NCI-H345 (cell line): ENCODE data around the gene UCP1.

Experiments used
- DNase-seq: peaks from one replicate; lab custom pipeline; 2025; lab: John Stamatoyannopoulos, UW

UCP1 gene, protein sequence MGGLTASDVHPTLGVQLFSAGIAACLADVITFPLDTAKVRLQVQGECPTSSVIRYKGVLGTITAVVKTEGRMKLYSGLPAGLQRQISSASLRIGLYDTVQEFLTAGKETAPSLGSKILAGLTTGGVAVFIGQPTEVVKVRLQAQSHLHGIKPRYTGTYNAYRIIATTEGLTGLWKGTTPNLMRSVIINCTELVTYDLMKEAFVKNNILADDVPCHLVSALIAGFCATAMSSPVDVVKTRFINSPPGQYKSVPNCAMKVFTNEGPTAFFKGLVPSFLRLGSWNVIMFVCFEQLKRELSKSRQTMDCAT

DNA sequence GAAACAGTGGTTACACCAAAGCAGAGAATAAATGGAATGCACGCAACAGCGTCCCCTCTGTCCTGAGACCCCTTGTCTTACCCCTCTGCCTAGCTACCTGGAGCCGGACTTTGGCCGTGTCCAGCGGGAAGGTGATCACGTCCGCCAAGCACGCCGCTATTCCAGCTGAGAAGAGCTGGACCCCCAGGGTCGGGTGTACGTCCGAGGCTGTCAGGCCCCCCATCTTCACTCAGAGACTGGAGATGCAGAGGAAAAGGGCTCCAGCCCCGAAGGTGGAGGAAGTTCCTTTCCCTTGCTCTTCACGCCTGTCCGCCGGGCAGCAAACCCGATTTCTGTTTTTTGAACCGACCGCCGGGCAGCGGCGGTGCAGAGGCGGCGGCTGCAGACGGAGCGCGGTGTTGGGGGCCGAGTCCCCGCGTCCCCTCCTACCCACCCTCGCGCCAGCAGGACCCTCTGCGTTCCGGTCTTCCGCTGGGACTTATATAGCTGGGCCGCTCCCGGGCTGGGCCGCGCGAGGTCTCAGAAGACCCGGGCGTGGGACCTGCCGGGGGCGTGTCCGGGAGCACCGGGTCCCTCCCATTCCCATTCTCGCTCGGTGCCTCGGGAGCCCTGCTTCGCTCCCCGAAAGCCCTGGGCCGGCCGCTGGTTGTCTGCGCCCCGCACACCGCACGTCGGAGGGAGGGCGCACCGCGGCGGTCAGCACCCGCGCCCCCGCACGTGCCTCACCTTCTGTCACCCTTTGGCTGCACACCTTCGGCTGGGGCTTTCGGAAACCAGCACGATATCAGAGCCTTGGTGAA lies at the start of gene UCP1:
Gene UCP1 (minus strand): TSS at position 455 of the 800 bp plus-strand sequence. CDS start 232 bp downstream, at position 223.
- no peak for DNase-seq

DNA sequence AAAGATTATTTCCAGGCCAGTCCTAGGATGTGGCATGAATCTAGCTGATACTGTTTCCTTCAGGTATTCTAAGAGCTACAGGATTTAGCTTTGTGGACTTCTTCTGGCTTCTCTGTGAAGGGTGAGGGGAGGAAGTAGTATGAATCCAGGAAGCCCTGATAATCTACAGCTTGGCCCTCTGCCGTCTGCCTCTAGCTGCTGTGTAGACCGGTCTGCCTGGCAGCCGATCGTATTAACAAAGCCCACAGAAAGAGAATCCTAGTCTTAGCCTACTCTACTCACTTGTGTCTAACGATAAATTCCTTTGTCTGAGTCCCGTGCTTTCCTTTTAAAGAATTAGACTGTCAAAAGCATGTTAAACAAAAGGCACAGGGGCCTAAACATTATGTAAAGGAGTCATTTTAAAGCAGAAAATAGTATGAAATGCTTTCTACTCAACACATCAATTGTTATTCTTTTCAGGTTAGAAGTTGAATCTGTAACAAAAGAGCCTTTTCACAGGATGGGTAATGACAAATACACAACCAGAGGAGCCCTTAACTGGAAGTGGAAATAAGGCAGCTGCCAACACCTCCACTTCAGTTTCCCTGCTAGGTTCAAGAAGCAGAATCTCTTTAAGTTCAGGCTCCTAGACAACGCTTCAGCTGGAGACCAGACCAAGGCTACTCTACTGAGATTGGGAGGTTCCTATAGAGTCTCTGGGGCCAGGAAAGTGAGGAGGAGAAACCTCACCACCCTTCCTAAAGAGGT lies 48.9 kb upstream of the UCP1 start:
- DNase-seq = no peak

DNA sequence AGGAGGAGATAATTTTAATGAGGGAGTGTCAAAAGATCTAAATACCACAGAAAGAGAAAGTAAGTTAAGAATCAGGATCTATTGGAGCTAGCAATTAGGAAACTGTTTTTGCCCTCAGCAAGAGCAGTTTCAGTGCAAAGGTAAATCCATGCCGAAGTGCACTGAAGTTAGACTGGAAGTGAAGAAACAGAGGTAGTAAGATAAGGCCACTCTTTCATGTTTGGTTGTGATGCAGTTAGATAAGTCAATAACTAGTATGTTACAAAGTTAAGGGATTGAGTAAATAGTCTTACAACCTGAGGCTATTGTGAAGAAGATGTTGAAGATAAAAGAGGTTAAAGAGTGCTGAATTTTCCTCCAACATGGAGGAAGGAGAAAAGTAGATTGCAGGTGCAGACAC lies 46.7 kb upstream of the UCP1 start:
- no peak for DNase-seq

DNA sequence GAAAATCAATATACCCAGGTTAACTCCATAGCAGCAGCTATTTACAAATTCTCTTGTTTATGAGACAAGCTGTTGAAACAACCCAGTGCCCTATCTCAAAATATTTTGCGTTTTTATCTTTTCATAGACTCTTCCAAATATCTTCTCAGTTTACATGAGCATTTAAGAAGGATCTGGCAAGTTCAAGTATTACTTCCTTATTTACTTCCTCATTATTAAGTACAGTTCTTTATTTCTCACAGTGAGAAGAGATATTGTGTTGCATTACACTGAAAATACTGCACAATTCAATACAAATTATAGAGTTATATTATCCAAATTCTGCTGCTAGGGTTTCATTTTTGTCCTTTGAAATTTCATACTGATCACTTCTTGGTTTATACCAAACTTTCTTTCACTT lies 43.6 kb upstream of the UCP1 start:
- no peak for DNase-seq

DNA sequence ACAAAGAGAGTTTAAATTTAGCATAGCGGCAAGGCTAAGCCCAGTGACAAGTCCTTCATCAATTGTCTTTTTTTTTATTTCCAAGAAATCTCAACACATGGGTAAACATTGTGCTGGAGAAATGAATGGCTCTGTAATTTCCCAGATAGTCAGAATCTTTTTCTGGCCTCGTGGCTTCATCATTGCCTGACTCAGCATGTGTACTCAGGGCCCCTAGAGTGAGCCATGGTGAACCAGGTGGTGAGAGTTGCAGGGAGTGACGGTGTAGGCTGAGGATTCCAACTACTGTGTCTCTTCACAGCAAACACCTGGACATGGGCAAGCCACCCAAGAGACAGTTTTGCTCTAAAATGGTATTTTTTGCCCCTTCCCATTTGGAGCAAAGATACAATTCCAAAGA lies 43.1 kb upstream of the UCP1 start:
- no peak for DNase-seq

DNA sequence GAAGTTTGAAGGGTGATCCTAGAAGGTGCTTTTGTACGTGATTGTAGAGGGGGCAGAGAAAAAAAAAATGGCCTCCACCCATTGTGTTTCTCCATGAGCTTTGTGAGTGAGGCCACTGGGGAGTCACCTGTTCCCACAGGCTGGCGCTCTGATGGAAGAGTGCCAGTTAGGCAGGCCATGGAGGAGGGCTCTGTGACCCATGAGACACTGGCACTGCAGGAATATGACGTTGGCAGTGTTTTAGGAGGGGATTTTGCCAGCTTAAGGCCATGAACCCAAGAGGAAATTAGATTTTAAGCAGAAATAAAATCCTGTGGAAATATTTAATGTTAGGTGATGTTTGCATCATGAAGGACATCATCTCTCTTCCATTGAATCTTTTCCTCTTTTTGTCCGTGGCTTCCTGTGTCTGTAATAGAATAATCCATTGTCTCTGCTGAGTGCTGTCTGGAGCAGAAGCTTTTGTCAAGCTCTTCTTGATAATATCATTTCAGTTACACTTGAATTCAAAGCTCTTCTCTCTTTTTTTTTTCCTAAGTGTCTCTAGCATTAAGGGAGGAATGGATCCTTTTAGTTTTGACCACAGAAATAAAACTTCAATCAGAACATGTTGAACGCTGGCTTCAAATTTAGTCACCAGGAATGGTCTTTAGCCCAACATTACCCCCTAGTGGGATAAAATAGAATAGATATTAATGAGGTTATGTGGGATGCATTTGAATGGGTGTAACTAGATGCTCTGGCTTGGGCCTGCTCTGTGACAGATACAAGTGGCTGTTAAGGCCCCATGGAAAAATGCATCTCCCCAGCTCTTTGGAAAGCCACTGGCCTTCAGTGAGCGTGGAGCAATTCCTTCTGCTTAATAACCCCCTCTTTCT lies 41.0 kb upstream of the UCP1 start:
- DNase-seq = peak; percentile 79

DNA sequence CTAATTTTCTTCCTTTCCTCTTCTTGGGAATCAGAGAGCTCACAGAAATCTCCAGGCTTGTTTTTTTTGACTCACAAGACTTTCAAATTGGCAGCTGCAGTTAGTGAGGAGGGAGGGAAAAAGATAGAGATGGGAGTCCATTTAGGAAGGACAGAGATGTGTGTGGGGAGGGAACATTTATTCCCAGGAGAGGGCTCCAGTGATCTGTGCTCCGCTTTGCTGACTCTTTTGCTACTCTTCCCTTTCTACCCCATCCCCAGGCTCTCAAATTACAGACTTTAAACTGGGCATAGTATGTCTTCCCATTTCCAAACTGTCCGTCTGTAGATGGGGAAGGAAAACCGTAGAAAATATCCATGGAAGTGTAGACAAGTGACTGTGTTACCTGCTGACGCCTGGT lies 39.1 kb upstream of the UCP1 start:
- DNase-seq = no peak

DNA sequence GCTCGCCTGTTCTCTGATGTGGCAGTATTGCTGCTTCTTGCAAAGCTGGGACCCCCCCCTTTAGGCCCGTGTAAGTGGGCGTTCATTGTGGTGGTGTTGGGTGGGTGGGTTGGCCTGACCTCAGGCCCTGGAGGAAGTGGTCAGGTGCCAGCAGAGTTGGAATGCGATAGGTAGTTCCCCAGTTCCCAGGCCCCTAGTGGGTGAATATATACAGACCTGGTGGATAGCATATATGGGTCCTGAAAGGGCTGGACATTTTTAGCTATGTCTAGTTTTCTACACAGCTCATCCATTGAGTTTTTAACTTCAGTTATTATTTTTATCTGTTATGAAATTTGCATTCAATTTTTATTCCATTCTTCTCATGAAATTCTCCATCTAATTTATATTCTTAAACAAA lies 35.8 kb upstream of the UCP1 start:
- no peak for DNase-seq

DNA sequence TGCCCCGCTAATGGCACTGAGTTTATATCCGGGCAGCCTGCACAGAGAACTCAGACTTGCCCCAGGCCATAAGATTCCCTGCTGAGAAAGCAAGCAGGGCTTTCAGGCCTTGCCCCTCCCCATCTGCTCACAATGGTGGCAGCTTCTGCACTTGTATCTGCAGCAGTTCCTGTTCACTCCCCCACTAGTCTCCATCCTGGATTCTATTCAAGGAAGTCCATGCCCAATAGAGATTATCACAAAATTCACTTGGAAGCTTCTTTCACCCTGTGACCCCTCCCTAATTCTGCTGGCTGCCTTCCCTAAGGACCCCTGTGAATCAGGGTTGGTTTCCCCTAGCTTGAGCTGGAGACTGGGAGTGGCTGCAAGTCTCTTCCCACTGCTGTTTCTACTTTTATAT lies 34.5 kb upstream of the UCP1 start:
- peak; percentile 35 for DNase-seq

DNA sequence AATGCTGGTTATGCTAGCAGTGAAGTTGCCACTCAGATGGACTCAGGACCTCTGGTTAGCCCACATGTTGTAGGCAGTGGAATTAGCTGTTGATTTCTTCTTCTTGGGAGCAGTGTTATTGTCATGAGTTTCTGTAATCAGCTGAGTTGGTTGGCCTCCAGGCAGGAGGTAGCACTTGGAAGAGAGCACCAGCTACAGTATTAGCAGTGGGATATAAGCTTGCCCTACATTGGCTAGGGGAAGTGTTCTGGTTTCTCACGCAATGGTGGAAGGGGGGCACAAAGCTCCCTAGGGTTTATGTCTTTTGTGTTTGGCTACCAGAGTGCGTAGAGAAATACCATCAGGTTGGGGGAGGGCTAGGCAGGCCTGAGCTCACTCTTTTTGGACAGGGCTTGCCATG lies 34.0 kb upstream of the UCP1 start:
- no peak for DNase-seq

DNA sequence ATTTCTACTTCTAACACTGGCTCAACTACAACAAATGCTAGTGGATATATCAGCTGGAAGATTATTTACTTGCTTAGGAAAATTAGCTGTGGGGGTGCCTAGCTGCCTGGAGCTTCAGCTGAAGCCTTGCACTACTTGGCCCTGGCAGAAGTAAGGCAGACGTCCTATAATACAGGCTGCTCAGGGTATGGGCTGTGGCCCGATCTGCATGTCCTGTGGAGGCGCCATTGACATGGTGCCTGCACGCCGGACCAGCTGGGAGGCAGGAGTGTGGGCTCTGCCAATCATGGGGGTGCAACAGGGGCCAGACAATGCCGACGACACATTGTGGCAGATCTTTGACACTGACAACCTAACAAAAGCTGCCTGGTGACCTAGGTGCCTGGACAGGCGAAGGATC lies 31.6 kb upstream of the UCP1 start:
- no peak for DNase-seq

DNA sequence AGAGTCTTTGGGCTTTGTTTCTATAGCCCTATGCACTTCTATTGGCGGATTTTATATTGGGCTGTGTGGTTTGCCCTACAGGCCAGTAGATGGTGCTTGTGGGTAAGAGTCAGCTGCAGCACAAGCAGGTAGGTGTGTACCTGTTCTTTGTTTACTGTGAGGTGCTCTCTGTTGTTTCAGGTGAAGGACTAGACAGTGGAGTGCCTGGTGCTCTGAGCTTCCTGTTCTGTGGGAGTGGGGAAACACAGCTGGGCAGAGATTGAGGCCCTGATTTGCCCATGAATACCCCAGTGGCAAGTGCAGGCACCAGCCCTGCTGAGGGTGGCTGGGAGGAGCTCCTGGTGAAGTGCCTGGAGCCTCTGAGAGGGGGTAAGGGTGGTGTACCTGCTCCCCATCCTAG lies 26.3 kb upstream of the UCP1 start:
- DNase-seq = peak; percentile 67

DNA sequence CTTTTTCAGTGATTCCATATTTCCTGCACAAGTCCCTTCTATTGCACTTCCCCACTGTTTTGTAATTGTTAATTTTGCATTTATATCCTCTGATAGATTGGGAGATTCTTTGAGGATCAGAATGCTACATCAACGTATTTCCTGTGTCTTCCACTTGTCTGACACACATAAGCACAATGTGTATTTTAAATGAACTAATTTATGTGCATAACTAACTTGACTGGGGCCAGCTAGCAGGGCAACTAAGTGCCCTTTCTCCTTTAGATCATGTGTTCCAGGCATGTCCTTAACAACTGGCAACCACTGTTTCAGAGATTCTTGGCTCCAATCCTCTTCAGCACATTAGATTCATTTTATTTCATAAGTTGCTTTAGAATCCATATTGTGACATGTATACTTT lies 15.7 kb upstream of the UCP1 start:
- DNase-seq = no peak

DNA sequence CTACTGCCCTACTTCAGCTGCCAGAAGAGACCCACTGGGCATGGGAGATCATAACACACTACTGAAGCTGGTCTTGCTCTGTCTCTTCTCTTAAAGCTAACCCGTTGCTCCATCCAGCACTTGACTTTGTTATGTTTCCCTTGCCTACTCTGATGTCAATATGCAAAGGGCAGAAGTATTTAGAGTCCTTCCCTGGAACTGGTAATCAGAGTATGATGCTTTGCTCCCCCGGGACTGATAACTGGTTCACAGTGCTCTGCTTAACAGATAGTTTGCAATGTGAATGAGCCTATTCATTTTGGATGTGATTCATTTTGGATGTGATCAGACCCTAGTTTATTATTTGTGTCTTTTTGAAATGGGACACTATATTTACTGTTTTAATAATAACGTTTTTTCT lies 12.3 kb upstream of the UCP1 start:
- DNase-seq = no peak

DNA sequence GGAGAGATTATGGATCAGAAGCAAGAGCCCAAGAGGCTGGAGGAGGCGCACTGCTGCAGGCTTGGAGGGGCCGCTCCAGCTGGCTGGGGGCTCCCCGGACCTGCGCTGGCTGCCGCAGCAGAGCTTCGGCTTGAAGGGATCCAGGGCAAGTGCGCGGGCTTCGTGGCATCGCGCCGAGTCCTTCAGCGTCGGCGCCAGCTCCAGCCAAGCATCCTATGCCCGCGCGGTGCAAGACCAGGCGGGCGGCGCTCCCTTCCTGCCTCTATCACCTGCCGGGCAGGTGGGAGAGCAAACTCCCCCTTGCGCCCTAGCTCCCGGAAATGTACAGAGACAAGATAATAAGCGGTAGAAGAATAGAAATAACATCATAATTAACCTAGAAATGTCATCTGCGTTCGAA lies 10.5 kb upstream of the UCP1 start:
- DNase-seq = no peak

DNA sequence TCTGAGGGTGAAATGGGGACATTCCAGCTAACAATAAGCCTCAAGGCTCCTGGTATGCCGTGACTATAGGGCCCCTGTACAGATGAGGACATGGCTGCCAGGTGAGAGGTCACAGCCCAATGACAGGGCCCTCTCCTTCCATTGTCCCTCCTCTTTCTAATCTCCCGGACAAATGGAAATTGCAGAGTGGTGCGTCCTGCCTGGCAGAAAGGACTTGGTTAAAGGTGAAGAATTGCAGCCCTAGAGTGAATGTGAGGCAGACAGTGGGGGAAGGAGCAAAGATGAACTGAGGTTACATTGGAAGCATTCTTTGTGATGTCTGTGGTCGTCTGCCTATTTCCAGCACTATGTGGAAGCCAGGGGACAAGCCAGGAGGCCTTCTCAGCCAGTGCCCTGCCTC lies 6.7 kb upstream of the UCP1 start:
- DNase-seq = no peak

DNA sequence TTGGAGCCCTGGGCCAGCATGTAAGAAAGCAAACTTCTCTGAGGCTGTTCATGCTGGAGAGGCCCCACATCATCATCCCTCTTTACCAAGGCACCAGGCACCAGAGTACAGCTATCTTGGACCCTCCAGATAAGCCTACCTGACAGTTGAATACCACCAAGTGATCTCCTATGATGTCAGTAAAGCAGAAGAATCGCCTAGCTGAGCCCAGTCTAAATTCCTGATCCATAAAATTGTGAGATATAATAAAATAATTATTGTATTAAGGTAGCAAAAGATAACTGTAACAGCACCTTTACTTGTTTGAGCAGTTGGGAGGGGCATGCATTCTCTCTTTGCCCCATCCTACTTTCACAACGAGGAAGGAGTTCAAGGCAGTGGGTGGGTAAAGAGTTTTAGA lies 2.9 kb upstream of the UCP1 start:
- no peak for DNase-seq

DNA sequence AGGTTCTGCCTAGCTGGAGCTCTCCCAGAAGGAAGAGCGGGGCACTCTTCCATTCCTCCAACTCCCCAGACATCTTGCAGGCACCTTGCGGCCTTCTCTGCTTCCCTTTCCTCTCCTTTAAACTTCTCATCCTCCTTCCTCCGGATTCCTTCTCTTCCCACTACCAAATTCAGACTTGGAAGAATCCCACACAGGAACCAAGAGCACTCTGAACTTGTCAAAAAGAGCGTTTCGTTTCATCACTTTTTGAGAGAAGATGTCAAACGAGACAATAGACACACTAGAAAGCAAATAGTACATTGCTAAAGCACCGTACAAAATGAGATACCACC lies 512 bp upstream of the UCP1 start:
- DNase-seq = no peak

DNA sequence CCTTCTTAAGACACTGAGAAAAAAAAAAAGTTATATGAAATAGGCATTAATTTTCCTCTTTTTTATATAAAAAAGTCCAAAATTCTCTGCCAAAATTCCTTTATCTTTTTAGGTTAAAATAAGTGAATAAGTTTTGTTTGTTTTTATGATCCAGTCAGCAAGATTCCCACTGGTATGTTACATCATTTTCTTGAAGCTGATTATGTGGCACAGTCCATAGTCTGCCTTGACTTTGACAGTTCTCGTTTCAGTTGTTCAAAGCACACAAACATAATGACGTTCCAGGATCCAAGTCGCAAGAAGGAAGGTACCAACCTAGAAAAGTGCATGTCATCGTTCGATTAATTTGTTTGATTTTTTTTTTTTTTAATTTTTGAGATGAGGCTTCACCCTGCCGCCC lies 9.1 kb downstream of the UCP1 start:
- DNase-seq = no peak

DNA sequence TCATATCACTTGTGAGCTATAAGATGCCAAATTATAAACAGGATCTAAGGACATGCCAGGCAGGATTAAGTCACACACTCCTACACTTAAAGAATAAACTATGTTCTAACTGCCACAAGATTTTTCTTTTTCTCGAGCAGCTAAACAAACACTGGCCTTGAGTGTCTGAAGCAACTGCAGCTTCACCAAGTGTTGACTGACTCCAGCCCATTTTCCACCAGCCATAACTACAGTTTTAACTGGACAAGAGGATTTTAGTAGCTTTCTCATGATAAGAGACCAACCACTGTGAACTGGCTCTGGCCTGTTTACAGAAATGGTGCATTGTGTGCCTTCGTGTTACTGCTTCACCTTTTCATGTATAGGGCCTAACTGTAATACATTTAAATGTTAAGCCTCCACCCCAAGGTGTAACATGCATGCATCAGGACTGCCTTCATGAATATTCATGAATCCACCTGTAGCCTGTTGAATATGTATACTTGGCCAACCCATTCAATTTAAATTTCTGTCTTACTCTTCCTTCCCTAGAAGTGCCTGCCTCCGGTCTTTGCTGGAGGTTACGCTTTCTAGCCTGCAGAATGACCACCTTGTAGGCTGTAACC lies 10.8 kb downstream of the UCP1 start:
- DNase-seq = no peak

DNA sequence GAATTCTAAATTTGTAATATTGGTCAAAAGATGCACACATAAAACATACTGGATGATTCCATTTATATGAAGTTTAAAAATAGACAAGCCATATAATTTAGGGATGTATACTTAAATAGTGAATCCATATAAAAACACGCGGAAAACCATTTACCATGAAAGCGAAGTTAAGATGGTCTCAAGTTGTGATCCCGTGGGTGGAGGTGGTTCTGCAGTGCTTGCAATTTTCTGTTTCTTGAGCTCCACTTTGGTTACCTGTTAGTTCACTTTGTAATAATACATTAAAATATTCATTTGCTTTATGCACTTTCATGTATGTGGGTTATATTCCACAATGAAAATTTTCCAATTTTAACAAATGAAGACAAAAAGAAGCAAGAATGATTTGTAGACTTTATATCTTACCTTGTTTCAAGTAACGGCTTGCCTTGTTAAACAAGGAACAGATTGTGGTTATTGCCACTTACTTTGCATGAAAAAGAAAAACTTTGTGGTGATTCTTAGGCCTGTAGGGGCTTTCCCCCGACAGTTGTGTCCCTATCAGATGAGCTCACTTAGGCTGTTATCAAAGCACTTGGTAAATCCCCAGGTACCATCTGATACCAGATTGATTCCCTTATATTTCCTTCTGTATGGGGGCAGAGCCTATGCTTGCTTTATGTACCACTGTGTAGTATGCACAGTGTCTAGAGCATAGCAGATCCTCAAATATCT lies 12.2 kb downstream of the UCP1 start:
- DNase-seq = no peak
